ENCODE measurements around the gene EIF5.

The EIF5 gene

GRCh38 chr14:103334644-103335622, 896 bp downstream of the EIF5 start:
- H3K36me3 ChIP-seq (ENCODE audit: control insufficient read depth in 1 of 2, insufficient read depth in 2 of 2, low read length in 2 of 2), result peaks cover 39 to 46% of the 10 kb centered on the region in 2 donors
- H3K4me1 ChIP-seq (ENCODE audit: control insufficient read depth in 1 of 2, insufficient read depth in 2 of 2, low read length in 2 of 2), result peaks cover 19 to 28% of the 10 kb centered on the region in 2 donors
- H3K27me3 ChIP-seq (ENCODE audit: control insufficient read depth in 1 of 2, insufficient read depth in 2 of 2, low read length in 2 of 2), result no peaks in the 10 kb centered on the region
- peak overlapping the region; percentile 100 for H3K27ac ChIP-seq (ENCODE audit: low read depth, low read length)
- H3K4me3 ChIP-seq (ENCODE audit: low read depth in 1 of 2, low read length in 2 of 2), result peak overlapping the region; percentile 78 to 91
- H3K9ac ChIP-seq (ENCODE audit: low read depth in 1 of 2, low read length in 2 of 2), result peak overlapping the region; percentile 93 to 94
- H3K9me3 ChIP-seq (ENCODE audit: control insufficient read depth in 1 of 2, low read length in 2 of 2), result no peaks in the 10 kb centered on the region

GRCh38 chr14:103336191-103336590, 2.2 kb downstream of the EIF5 start:
- peak overlapping the region in 1 of 2 donors; percentile 72 for H3K9ac ChIP-seq (ENCODE audit: low read depth in 1 of 2, low read length in 2 of 2)
- H3K36me3 ChIP-seq (ENCODE audit: control insufficient read depth in 1 of 2, insufficient read depth in 2 of 2, low read length in 2 of 2), result peaks cover 49 to 59% of the 10 kb centered on the region in 2 donors
- no peaks in the 10 kb centered on the region for H3K27me3 ChIP-seq (ENCODE audit: control insufficient read depth in 1 of 2, insufficient read depth in 2 of 2, low read length in 2 of 2)
- no peaks in the 10 kb centered on the region for H3K9me3 ChIP-seq (ENCODE audit: control insufficient read depth in 1 of 2, low read length in 2 of 2)
- no peak overlapping the region for H3K27ac ChIP-seq (ENCODE audit: low read depth, low read length)
- peak overlapping the region; percentile 78 to 91 for H3K4me3 ChIP-seq (ENCODE audit: low read depth in 1 of 2, low read length in 2 of 2)
- H3K4me1 ChIP-seq (ENCODE audit: control insufficient read depth in 1 of 2, insufficient read depth in 2 of 2, low read length in 2 of 2), result peaks cover 19 to 28% of the 10 kb centered on the region in 2 donors

DNA sequence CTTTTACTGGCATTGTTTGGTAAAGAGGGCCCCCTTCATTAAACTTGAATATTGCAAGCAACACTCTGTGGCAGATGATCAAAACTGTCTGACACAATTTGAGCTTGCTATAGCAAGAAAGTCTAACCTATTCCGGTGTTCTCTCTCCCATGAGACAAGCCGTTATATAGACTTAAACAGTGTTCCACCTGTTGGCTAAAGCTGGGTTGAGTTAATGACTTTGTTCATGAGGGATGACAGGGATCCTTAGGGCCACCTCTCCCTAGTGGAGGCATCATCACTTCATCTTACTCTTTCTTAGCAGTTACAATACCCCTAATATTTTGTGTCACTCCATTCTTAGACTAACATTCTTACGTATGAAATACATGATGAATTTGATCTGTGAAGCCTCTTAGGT, 3.8 kb downstream of the EIF5 start:
- Histone ChIP-seq H3K27me3 (ENCODE audit: control insufficient read depth in 1 of 2, insufficient read depth in 2 of 2, low read length in 2 of 2) (no peaks in the 10 kb centered on the region), H3K4me3 (ENCODE audit: low read depth in 1 of 2, low read length in 2 of 2) (no peak overlapping the region), H3K36me3 (ENCODE audit: control insufficient read depth in 1 of 2, insufficient read depth in 2 of 2, low read length in 2 of 2) (peaks cover 63 to 75% of the 10 kb centered on the region in 2 donors), H3K9me3 (ENCODE audit: control insufficient read depth in 1 of 2, low read length in 2 of 2) (no peaks in the 10 kb centered on the region), H3K27ac (ENCODE audit: low read depth, low read length) (no peak overlapping the region), H3K9ac (ENCODE audit: low read depth in 1 of 2, low read length in 2 of 2) (no peak overlapping the region), H3K4me1 (ENCODE audit: control insufficient read depth in 1 of 2, insufficient read depth in 2 of 2, low read length in 2 of 2) (peaks cover 11 to 20% of the 10 kb centered on the region in 2 donors)

- peaks cover 11 to 15% of the 10 kb centered on the region in 2 donors for H3K4me1 ChIP-seq (ENCODE audit: control insufficient read depth in 1 of 2, insufficient read depth in 2 of 2, low read length in 2 of 2)
- H3K27me3 ChIP-seq (ENCODE audit: control insufficient read depth in 1 of 2, insufficient read depth in 2 of 2, low read length in 2 of 2), result no peaks in the 10 kb centered on the region
- peaks cover 74 to 89% of the 10 kb centered on the region in 2 donors for H3K36me3 ChIP-seq (ENCODE audit: control insufficient read depth in 1 of 2, insufficient read depth in 2 of 2, low read length in 2 of 2)
- no peak overlapping the region for H3K27ac ChIP-seq (ENCODE audit: low read depth, low read length)
- no peak overlapping the region for H3K4me3 ChIP-seq (ENCODE audit: low read depth in 1 of 2, low read length in 2 of 2)
- no peaks in the 10 kb centered on the region for H3K9me3 ChIP-seq (ENCODE audit: control insufficient read depth in 1 of 2, low read length in 2 of 2)
- no peak overlapping the region for H3K9ac ChIP-seq (ENCODE audit: low read depth in 1 of 2, low read length in 2 of 2)
These were observed 5.5 kb downstream of the EIF5 start for GRCh38 chr14:103339561-103339960.

GRCh38 chr14:103340480-103341212, 6.6 kb downstream of the EIF5 start:
- Histone ChIP-seq H3K9ac (ENCODE audit: low read depth in 1 of 2, low read length in 2 of 2) (no peak overlapping the region), H3K4me3 (ENCODE audit: low read depth in 1 of 2, low read length in 2 of 2) (no peak overlapping the region), H3K27me3 (ENCODE audit: control insufficient read depth in 1 of 2, insufficient read depth in 2 of 2, low read length in 2 of 2) (no peaks in the 10 kb centered on the region), H3K9me3 (ENCODE audit: control insufficient read depth in 1 of 2, low read length in 2 of 2) (no peaks in the 10 kb centered on the region), H3K4me1 (ENCODE audit: control insufficient read depth in 1 of 2, insufficient read depth in 2 of 2, low read length in 2 of 2) (peaks cover 6 to 11% of the 10 kb centered on the region in 2 donors), H3K36me3 (ENCODE audit: control insufficient read depth in 1 of 2, insufficient read depth in 2 of 2, low read length in 2 of 2) (peaks cover 74 to 85% of the 10 kb centered on the region in 2 donors), H3K27ac (ENCODE audit: low read depth, low read length) (no peak overlapping the region)

- no peaks in the 10 kb centered on the region for H3K9me3 ChIP-seq (ENCODE audit: control insufficient read depth in 1 of 2, low read length in 2 of 2)
- H3K27me3 ChIP-seq (ENCODE audit: control insufficient read depth in 1 of 2, insufficient read depth in 2 of 2, low read length in 2 of 2), result no peaks in the 10 kb centered on the region
- no peak overlapping the region for H3K27ac ChIP-seq (ENCODE audit: low read depth, low read length)
- no peak overlapping the region for H3K9ac ChIP-seq (ENCODE audit: low read depth in 1 of 2, low read length in 2 of 2)
- peaks cover 0 to 2% of the 10 kb centered on the region in 2 donors for H3K4me1 ChIP-seq (ENCODE audit: control insufficient read depth in 1 of 2, insufficient read depth in 2 of 2, low read length in 2 of 2)
- peaks cover 67 to 77% of the 10 kb centered on the region in 2 donors for H3K36me3 ChIP-seq (ENCODE audit: control insufficient read depth in 1 of 2, insufficient read depth in 2 of 2, low read length in 2 of 2)
- no peak overlapping the region for H3K4me3 ChIP-seq (ENCODE audit: low read depth in 1 of 2, low read length in 2 of 2)
These were observed 7.5 kb downstream of the EIF5 start for GRCh38 chr14:103341250-103342129.

DNA sequence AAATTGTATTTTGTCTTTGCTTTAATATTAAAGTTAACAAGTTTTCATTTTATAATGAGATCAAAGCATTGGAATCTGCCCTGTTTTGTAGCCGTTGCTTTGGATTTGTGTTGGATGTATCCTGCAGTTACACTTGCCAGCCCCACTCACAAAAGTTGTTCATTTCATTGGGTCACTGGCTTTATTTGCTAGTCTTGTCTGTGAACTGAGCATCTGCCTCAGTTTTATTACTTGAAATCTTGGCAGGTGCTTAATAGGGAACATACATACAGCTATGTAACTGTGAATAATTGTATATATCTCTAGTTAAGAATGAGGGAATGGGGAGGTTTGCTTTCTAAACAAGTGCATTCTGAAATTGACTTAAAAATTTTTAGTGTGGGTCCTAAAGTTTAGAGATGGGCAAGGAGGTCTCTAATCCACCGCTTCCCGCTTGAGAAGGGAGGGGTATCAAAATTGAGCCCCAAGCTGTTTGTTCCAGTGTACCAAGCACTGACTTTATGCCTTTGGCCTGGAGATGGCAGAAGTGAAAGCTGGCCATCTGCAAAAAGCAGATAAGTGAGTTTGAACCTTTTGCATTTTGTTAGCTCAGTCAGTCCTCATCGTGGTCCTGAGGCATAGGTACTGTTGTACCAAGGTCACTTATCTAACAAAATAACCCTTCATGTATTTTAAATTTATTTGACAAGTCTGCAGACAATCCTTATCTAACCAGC, 9.3 kb downstream of the EIF5 start:
- Histone ChIP-seq H3K4me1 (ENCODE audit: control insufficient read depth in 1 of 2, insufficient read depth in 2 of 2, low read length in 2 of 2) (no peaks in the 10 kb centered on the region), H3K27me3 (ENCODE audit: control insufficient read depth in 1 of 2, insufficient read depth in 2 of 2, low read length in 2 of 2) (no peaks in the 10 kb centered on the region), H3K27ac (ENCODE audit: low read depth, low read length) (no peak overlapping the region), H3K9ac (ENCODE audit: low read depth in 1 of 2, low read length in 2 of 2) (no peak overlapping the region), H3K4me3 (ENCODE audit: low read depth in 1 of 2, low read length in 2 of 2) (no peak overlapping the region), H3K9me3 (ENCODE audit: control insufficient read depth in 1 of 2, low read length in 2 of 2) (no peaks in the 10 kb centered on the region), H3K36me3 (ENCODE audit: control insufficient read depth in 1 of 2, insufficient read depth in 2 of 2, low read length in 2 of 2) (peaks cover 50 to 58% of the 10 kb centered on the region in 2 donors)

DNA sequence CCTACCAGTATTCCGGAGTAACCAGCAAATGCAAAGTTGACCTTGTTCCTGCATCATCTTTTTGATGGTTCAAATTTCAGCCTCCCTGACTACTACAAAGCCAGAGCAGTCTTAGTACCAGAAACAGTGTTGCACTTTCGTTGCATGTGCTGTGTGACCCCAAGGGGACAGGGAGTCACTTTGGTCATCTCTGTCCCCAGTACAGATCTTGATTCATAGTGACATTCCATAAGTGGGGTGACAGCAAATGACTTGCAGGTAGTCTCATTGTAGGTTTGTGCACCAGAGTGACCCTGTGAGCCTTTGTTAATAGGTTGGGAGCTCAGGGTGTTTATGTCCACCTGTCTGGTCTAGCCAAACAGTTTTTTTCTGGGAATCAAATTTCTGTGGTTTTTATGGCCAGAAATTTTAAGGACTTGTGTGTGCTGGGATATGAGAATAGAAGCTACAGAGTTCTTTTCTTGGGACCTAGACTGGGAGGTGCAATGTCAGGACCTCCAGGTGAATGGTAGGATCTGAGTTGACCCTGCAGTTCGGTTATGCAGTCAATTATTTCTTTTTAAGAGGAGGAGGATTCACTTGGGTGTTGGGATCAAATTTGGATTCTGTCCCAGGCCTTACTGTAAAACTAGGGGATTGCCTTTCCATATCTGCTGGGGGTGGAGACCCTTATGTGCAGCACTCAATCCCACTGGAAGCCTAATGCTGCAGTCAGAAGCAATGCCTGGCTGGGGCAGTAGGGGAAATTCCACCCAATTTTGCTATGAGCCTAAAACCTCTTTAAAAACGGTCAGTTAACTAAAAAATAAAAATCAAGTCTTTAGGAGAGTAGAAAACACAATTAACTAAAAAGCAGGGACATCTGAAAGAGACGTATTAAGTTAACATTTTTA, 10.1 kb downstream of the EIF5 start:
- no peaks in the 10 kb centered on the region for H3K4me1 ChIP-seq (ENCODE audit: control insufficient read depth in 1 of 2, insufficient read depth in 2 of 2, low read length in 2 of 2)
- H3K27ac ChIP-seq (ENCODE audit: low read depth, low read length), result no peak overlapping the region
- H3K9ac ChIP-seq (ENCODE audit: low read depth in 1 of 2, low read length in 2 of 2), result no peak overlapping the region
- no peak overlapping the region for H3K4me3 ChIP-seq (ENCODE audit: low read depth in 1 of 2, low read length in 2 of 2)
- peaks cover 42 to 50% of the 10 kb centered on the region in 2 donors for H3K36me3 ChIP-seq (ENCODE audit: control insufficient read depth in 1 of 2, insufficient read depth in 2 of 2, low read length in 2 of 2)
- no peaks in the 10 kb centered on the region for H3K9me3 ChIP-seq (ENCODE audit: control insufficient read depth in 1 of 2, low read length in 2 of 2)
- H3K27me3 ChIP-seq (ENCODE audit: control insufficient read depth in 1 of 2, insufficient read depth in 2 of 2, low read length in 2 of 2), result no peaks in the 10 kb centered on the region

All from duodenal mucosa (tissue), 2 donors.